ENCODE measurements around the gene TCF25. TPM values are rescaled to one million over a fixed set of nuclear protein-coding genes. Genes with fewer than 3 reads are reported as not detected.

The TCF25 gene
- total and polyA plus RNA-seq, 5 donors: 73.5 to 137 (median 101) TPM

DNA sequence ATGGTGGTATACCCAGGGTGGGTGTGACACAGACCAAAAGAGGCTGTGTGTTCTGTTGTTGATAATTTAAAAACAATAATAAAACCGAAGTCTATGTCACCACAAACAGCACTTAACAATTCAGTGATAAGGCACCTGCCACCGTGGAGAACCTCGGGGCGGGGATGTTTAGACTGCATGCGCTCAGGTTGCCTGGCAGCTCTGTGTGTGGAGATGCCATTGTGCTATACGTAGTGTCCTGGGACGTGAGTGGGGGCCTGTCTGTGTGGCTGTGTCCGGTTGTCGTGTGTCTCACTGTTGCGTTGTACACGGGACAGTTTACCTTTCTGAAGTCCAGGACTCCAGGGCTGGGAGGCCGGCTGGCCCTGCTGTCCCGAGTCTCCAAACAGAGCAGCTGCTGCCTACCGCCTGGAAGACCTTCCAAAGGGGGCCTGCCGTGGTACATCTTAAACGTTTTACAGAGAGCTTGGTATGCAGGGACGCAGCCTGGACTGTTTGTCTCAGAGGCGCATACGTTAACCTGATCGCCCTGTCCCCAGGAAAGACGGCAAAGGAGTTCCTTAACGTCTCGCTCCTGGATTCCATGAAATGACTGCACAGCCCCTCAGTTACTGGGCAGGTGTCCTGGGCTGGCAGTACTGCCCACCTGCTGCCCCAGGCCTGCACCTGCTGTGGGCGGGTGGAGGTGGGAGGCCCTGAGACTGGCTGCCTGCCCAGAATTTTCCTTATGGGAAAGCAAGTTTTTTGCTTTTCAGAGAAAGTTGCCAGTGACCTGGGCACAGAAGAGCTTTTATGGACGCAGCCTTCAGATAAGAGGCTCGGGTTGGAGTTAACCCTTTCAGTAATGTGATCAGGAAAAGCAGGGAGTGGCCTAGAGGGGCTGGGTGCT is 26.1 kb upstream of the TCF25 start:
- Histone ChIP-seq H3K27ac (ENCODE audit: low read length) (no peak overlapping the region), H3K4me3 (ENCODE audit: low read length) (no peak overlapping the region), H3K9me3 (ENCODE audit: control insufficient read depth, low read length) (no peaks in the 10 kb centered on the region), H3K4me1 (ENCODE audit: control insufficient read depth, insufficient read depth, low read length) (no peaks in the 10 kb centered on the region), H3K27me3 (ENCODE audit: control insufficient read depth, insufficient read depth) (no peaks in the 10 kb centered on the region)
- intact Hi-C loops (cut with DNase I): no loop called here
- ATAC-seq: no peak
- WGBS: 67% methylated on average over 26 of the region's 26 CpGs
- no peak for DNase-seq

GRCh38 chr16:89847940-89848297 is 25.5 kb upstream of the TCF25 start:
- WGBS: 48% methylated on average over 14 of the region's 14 CpGs
- no peaks in the 10 kb centered on the region for H3K9me3 ChIP-seq (ENCODE audit: control insufficient read depth, low read length)
- ATAC-seq (no peak), DNase-seq (no peak)
- H3K27me3 ChIP-seq (ENCODE audit: control insufficient read depth, insufficient read depth): no peaks in the 10 kb centered on the region
- no peak overlapping the region for H3K27ac ChIP-seq (ENCODE audit: low read length)
- no peak overlapping the region for H3K4me3 ChIP-seq (ENCODE audit: low read length)
- intact Hi-C loops (cut with DNase I): no loop called here
- no peaks in the 10 kb centered on the region for H3K4me1 ChIP-seq (ENCODE audit: control insufficient read depth, insufficient read depth, low read length)

- Histone ChIP-seq H3K4me3 (ENCODE audit: low read length) (no peak overlapping the region), H3K9me3 (ENCODE audit: control insufficient read depth, low read length) (no peaks in the 10 kb centered on the region), H3K27me3 (ENCODE audit: control insufficient read depth, insufficient read depth) (no peaks in the 10 kb centered on the region), H3K27ac (ENCODE audit: low read length) (no peak overlapping the region), H3K4me1 (ENCODE audit: control insufficient read depth, insufficient read depth, low read length) (no peaks in the 10 kb centered on the region)
- ATAC-seq (no peak), DNase-seq (no peak)
- 92% methylated on average over 11 of the region's 11 CpGs for WGBS
- intact Hi-C loops (cut with DNase I): no loop called here
Observed at GRCh38 chr16:89848974-89849373, 24.4 kb upstream of the TCF25 start.

GRCh38 chr16:89853306-89853993 is 19.9 kb upstream of the TCF25 start:
- 91% methylated on average over 21 of the region's 21 CpGs for WGBS
- ATAC-seq: peak; percentile 12 to 26
- H3K4me3 ChIP-seq (ENCODE audit: low read length): no peak overlapping the region
- no peaks in the 10 kb centered on the region for H3K9me3 ChIP-seq (ENCODE audit: control insufficient read depth, low read length)
- no peaks in the 10 kb centered on the region for H3K27me3 ChIP-seq (ENCODE audit: control insufficient read depth, insufficient read depth)
- H3K27ac ChIP-seq (ENCODE audit: low read length): no peak overlapping the region
- intact Hi-C loops (cut with DNase I): no loop called here
- peak in 1 of 3 donors; percentile 37 for DNase-seq
- no peaks in the 10 kb centered on the region for H3K4me1 ChIP-seq (ENCODE audit: control insufficient read depth, insufficient read depth, low read length)

DNA sequence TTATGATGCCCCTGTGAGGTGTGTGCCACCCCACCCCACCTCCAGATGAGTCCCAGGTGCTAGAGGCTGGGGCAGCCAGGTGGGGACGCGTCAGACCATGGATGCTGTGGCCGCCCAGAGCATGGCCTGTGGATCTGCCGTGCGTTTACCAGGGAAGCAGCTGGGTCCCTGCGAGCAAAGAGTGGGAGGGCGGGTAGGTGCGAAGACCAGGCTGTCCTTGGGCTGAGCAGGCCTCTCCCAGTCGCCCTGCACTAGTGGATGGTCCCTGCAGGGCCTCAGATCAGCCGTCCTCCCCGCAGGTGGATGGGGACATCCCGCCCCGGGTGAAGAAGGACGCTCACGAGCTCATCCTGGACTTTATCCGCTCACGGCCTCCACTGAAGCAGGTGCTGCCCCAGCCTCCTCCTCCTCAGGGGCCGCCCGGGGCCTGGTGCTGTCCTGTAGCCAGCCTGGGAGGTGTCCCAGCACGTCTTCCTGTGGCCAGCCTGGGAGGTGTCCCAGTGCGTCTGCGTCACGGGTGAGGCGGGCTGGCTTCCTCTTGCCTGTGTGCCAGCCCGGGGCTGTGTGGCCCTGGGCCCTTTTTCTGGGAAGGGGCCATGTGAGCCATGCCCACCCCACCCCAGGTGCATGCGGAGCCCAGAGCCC is 18.0 kb upstream of the TCF25 start:
- H3K4me1 ChIP-seq (ENCODE audit: control insufficient read depth, insufficient read depth, low read length): no peaks in the 10 kb centered on the region
- DNase-seq (peak in 1 of 3 donors; percentile 68), ATAC-seq (no peak)
- intact Hi-C loops (cut with DNase I): no loop called here
- no peak overlapping the region for H3K4me3 ChIP-seq (ENCODE audit: low read length)
- no peaks in the 10 kb centered on the region for H3K27me3 ChIP-seq (ENCODE audit: control insufficient read depth, insufficient read depth)
- no peak overlapping the region for H3K27ac ChIP-seq (ENCODE audit: low read length)
- no peaks in the 10 kb centered on the region for H3K9me3 ChIP-seq (ENCODE audit: control insufficient read depth, low read length)
- 92% methylated on average over 26 of the region's 26 CpGs for WGBS

DNA sequence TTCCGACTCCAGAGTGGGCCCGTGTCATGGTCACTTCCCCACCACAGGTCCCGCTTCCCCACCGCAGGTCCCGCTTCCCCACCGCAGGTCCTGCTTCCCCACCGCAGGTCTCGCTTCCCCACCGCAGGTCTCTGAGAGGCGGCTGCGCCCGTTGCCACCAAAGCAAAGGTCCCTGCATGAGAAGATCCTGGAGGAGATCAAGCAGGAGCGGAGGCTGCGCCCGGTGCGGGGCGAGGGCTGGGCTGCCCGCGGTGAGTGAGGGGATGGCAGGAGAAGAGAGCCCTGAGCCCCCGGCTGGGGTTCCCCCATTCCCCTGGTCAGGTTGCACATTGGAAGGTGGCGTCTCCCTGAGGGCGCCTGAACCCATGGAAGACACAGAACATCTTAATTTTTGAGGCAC is 17.4 kb upstream of the TCF25 start:
- intact Hi-C loops (cut with DNase I): no loop called here
- 91% methylated on average over 22 of the region's 22 CpGs for WGBS
- H3K4me3 ChIP-seq (ENCODE audit: low read length): no peak overlapping the region
- no peaks in the 10 kb centered on the region for H3K4me1 ChIP-seq (ENCODE audit: control insufficient read depth, insufficient read depth, low read length)
- no peak for ATAC-seq
- H3K9me3 ChIP-seq (ENCODE audit: control insufficient read depth, low read length): no peaks in the 10 kb centered on the region
- no peak overlapping the region for H3K27ac ChIP-seq (ENCODE audit: low read length)
- DNase-seq: peak in 1 of 3 donors; percentile 65
- H3K27me3 ChIP-seq (ENCODE audit: control insufficient read depth, insufficient read depth): no peaks in the 10 kb centered on the region

DNA sequence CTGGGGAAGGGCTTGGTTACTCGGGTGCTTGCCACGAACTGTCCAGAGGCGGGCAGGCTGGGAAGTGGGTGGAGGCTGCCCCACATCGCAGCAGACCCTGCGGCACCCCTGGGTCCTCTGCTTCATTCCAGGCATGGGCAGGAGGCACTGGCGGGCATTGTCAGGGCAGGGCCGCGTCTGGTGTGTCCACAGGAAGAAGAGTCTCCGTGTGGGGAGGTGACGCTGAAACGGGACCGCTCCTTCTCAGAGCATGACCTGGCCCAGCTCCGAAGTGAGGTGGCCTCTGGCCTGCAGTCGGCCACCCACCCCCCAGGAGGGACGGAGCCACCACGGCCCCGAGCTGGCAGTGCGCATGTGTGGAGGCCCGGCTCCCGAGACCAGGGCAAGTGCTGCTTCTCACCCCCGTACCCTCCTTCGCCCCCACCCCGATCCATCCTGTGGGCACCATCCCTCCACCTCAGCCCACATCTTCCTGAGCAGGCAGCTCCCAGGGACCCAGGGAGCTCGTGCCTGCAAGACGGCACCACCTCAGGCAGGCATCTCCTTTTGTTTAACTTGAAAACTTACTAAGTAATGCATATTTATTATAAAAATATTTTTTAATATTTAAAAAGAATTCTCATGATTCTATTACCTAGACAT is 14.3 kb upstream of the TCF25 start:
- no peaks in the 10 kb centered on the region for H3K4me1 ChIP-seq (ENCODE audit: control insufficient read depth, insufficient read depth, low read length)
- intact Hi-C loops (cut with DNase I): no loop called here
- H3K9me3 ChIP-seq (ENCODE audit: control insufficient read depth, low read length): no peaks in the 10 kb centered on the region
- DNase-seq (peak in 1 of 3 donors; percentile 38), ATAC-seq (no peak)
- H3K4me3 ChIP-seq (ENCODE audit: low read length): no peak overlapping the region
- H3K27me3 ChIP-seq (ENCODE audit: control insufficient read depth, insufficient read depth): no peaks in the 10 kb centered on the region
- 90% methylated on average over 25 of the region's 25 CpGs for WGBS
- H3K27ac ChIP-seq (ENCODE audit: low read length): no peak overlapping the region

DNA sequence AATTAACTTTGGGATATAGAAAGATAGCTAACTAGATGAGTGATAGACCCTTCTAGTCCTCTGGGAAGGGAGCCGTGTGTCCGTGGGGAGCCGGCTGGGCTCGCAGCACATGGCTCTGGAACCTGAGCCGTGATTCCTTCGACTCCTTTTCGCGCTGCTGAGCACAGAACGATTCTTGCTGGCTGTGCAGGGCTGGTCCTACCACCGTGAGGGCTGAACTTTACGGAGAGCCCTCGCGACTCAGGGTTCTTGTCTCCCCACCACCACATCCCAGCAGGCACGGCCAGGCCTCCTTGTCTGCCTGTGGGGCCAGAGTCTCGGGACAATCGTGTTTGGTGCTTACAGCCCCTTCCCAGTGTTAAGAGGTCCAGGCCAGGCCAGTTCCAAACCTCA is 13.8 kb upstream of the TCF25 start:
- H3K4me1 ChIP-seq (ENCODE audit: control insufficient read depth, insufficient read depth, low read length): no peaks in the 10 kb centered on the region
- no peaks in the 10 kb centered on the region for H3K27me3 ChIP-seq (ENCODE audit: control insufficient read depth, insufficient read depth)
- intact Hi-C loops (cut with DNase I): loop anchor here (5.0 to 10.0 kb wide), 5 partner anchors 45 to 157 kb away; partner anchors contain the start of genes SPATA2L (in 2 of the 4) and FANCA (in 1 of the 4)
- ATAC-seq (no peak), DNase-seq (peak in 1 of 3 donors; percentile 47)
- no peak overlapping the region for H3K27ac ChIP-seq (ENCODE audit: low read length)
- no peak overlapping the region for H3K4me3 ChIP-seq (ENCODE audit: low read length)
- no peaks in the 10 kb centered on the region for H3K9me3 ChIP-seq (ENCODE audit: control insufficient read depth, low read length)
- WGBS: 89% methylated on average over 16 of the region's 16 CpGs

GRCh38 chr16:89860747-89861304 is 12.6 kb upstream of the TCF25 start:
- Histone ChIP-seq H3K27ac (ENCODE audit: low read length) (no peak overlapping the region), H3K9me3 (ENCODE audit: control insufficient read depth, low read length) (no peaks in the 10 kb centered on the region), H3K4me3 (ENCODE audit: low read length) (no peak overlapping the region), H3K27me3 (ENCODE audit: control insufficient read depth, insufficient read depth) (no peaks in the 10 kb centered on the region), H3K4me1 (ENCODE audit: control insufficient read depth, insufficient read depth, low read length) (no peaks in the 10 kb centered on the region)
- intact Hi-C loops (cut with DNase I): loop anchor here (5.0 to 10.0 kb wide), 5 partner anchors 46 to 159 kb away; partner anchors contain the start of genes SPATA2L (in 2 of the 4) and FANCA (in 1 of the 4)
- ATAC-seq (peak; percentile 74 to 78), DNase-seq (peak; percentile 54 to 86 (median 85))
- WGBS: 22% methylated on average over 28 of the region's 28 CpGs

GRCh38 chr16:89861648-89862047 is 11.7 kb upstream of the TCF25 start:
- DNase-seq (peak in 1 of 3 donors; percentile 30), ATAC-seq (no peak)
- no peak overlapping the region for H3K27ac ChIP-seq (ENCODE audit: low read length)
- WGBS: 94% methylated on average over 12 of the region's 12 CpGs
- H3K9me3 ChIP-seq (ENCODE audit: control insufficient read depth, low read length): no peaks in the 10 kb centered on the region
- no peaks in the 10 kb centered on the region for H3K4me1 ChIP-seq (ENCODE audit: control insufficient read depth, insufficient read depth, low read length)
- no peaks in the 10 kb centered on the region for H3K27me3 ChIP-seq (ENCODE audit: control insufficient read depth, insufficient read depth)
- intact Hi-C loops (cut with DNase I): loop anchor here (5.0 to 10.0 kb wide), 5 partner anchors 47 to 159 kb away; partner anchors contain the start of genes SPATA2L (in 2 of the 4) and FANCA (in 1 of the 4)
- no peak overlapping the region for H3K4me3 ChIP-seq (ENCODE audit: low read length)
